ENCODE results near the gene KL.
A peak's percentile ranks its signal among the peaks of the same experiment; 100 is the strongest.

Gene KL

GRCh38 chr13:32969516-32969941 is 46.7 kb upstream of the KL start:
- no peak overlapping the region for H4K91ac ChIP-seq (ENCODE audit: low read depth, low read length, poor library complexity)
- no peaks in the 10 kb centered on the region for H3K27me3 ChIP-seq (ENCODE audit: control insufficient read depth in 3 of 3, insufficient read depth in 3 of 3, low read depth in 1 of 3, low read length in 3 of 3)
- H3K9ac ChIP-seq (ENCODE audit: low read depth, low read length, poor library complexity): no peak overlapping the region
- H2BK5ac ChIP-seq (ENCODE audit: low read length): no peak overlapping the region
- no peak overlapping the region for H4K8ac ChIP-seq (ENCODE audit: low read depth, low read length)
- no peaks in the 10 kb centered on the region for H3K9me3 ChIP-seq (replicated peaks in 1 of 2; ENCODE audit: control insufficient read depth in 2 of 2, insufficient read depth in 1 of 2, low read depth in 1 of 2, low read length in 2 of 2)
- H2BK120ac ChIP-seq (ENCODE audit: low read depth, low read length): no peak overlapping the region
- no peak overlapping the region for H2BK15ac ChIP-seq (ENCODE audit: low read length)
- H2BK12ac ChIP-seq (ENCODE audit: low read length): no peak overlapping the region
- no peak overlapping the region for H3K23ac ChIP-seq (ENCODE audit: low read depth, low read length, poor library complexity)
- no peak overlapping the region for H3K4ac ChIP-seq (ENCODE audit: low read length)
- H3K36me3 ChIP-seq (replicated peaks in 1 of 2; ENCODE audit: control insufficient read depth in 2 of 2, insufficient read depth in 2 of 2, low read length in 2 of 2): no peaks in the 10 kb centered on the region
- no peak overlapping the region for H2AK5ac ChIP-seq (ENCODE audit: low read depth, low read length)
- no peak overlapping the region for H3K4me3 ChIP-seq (ENCODE audit: low read length in 2 of 2)
- peaks cover 0 to 9% of the 10 kb centered on the region in 2 donors for H3K4me1 ChIP-seq (ENCODE audit: control insufficient read depth in 2 of 2, insufficient read depth in 1 of 2, low read depth in 1 of 2, low read length in 2 of 2)
- DNase-seq (ENCODE audit: low spot score): no peak
- WGBS, 2 donors (ENCODE audit: extremely low coverage in 2 of 2, insufficient read length in 2 of 2, insufficient replicate concordance in 1 of 2): no CpG with 5 or more reads among the region's 7 CpGs
- H3K14ac ChIP-seq (ENCODE audit: low read length): no peak overlapping the region
- H3K4me2 ChIP-seq (ENCODE audit: insufficient read depth, low read length, poor library complexity, severe bottlenecking): no peak overlapping the region
- peak overlapping the region; percentile 53 for H2AFZ ChIP-seq (ENCODE audit: low read length)
- H3K79me1 ChIP-seq (ENCODE audit: low read depth, low read length): no peaks in the 10 kb centered on the region
- H3K18ac ChIP-seq (ENCODE audit: low read length): no peak overlapping the region
- no peak overlapping the region for H3K27ac ChIP-seq (replicated peaks; ENCODE audit: low read length)

GRCh38 chr13:32976056-32976805 is 40.0 kb upstream of the KL start:
- H2BK120ac ChIP-seq (ENCODE audit: low read depth, low read length): no peak overlapping the region
- peak overlapping the region; percentile 15 for H3K18ac ChIP-seq (ENCODE audit: low read length)
- H4K8ac ChIP-seq (ENCODE audit: low read depth, low read length): no peak overlapping the region
- H3K4me3 ChIP-seq (ENCODE audit: low read length in 2 of 2): no peak overlapping the region
- H3K79me1 ChIP-seq (ENCODE audit: low read depth, low read length): no peaks in the 10 kb centered on the region
- H3K27ac ChIP-seq (replicated peaks; ENCODE audit: low read length): no peak overlapping the region
- no peak overlapping the region for H3K23ac ChIP-seq (ENCODE audit: low read depth, low read length, poor library complexity)
- no peak overlapping the region for H3K9ac ChIP-seq (ENCODE audit: low read depth, low read length, poor library complexity)
- peak overlapping the region; percentile 66 for H2AFZ ChIP-seq (ENCODE audit: low read length)
- no peak overlapping the region for H3K14ac ChIP-seq (ENCODE audit: low read length)
- H2AK5ac ChIP-seq (ENCODE audit: low read depth, low read length): no peak overlapping the region
- no peaks in the 10 kb centered on the region for H3K9me3 ChIP-seq (replicated peaks in 1 of 2; ENCODE audit: control insufficient read depth in 2 of 2, insufficient read depth in 1 of 2, low read depth in 1 of 2, low read length in 2 of 2)
- H2BK5ac ChIP-seq (ENCODE audit: low read length): no peak overlapping the region
- no peak overlapping the region for H4K91ac ChIP-seq (ENCODE audit: low read depth, low read length, poor library complexity)
- H3K36me3 ChIP-seq (replicated peaks in 1 of 2; ENCODE audit: control insufficient read depth in 2 of 2, insufficient read depth in 2 of 2, low read length in 2 of 2): no peaks in the 10 kb centered on the region
- no peak overlapping the region for H3K4ac ChIP-seq (ENCODE audit: low read length)
- no peaks in the 10 kb centered on the region for H3K27me3 ChIP-seq (ENCODE audit: control insufficient read depth in 3 of 3, insufficient read depth in 3 of 3, low read depth in 1 of 3, low read length in 3 of 3)
- no peak overlapping the region for H2BK15ac ChIP-seq (ENCODE audit: low read length)
- DNase-seq (ENCODE audit: low spot score): no peak
- H3K4me2 ChIP-seq (ENCODE audit: insufficient read depth, low read length, poor library complexity, severe bottlenecking): no peak overlapping the region
- no CpG with 5 or more reads among the region's 7 CpGs for WGBS, 2 donors (ENCODE audit: extremely low coverage in 2 of 2, insufficient read length in 2 of 2, insufficient replicate concordance in 1 of 2)
- no peak overlapping the region for H2BK12ac ChIP-seq (ENCODE audit: low read length)
- peaks cover 14 to 16% of the 10 kb centered on the region in 2 donors for H3K4me1 ChIP-seq (ENCODE audit: control insufficient read depth in 2 of 2, insufficient read depth in 1 of 2, low read depth in 1 of 2, low read length in 2 of 2)

GRCh38 chr13:32976912-32977311 is 39.3 kb upstream of the KL start:
- no peak overlapping the region for H3K9ac ChIP-seq (ENCODE audit: low read depth, low read length, poor library complexity)
- no peak overlapping the region for H4K8ac ChIP-seq (ENCODE audit: low read depth, low read length)
- no peak overlapping the region for H4K91ac ChIP-seq (ENCODE audit: low read depth, low read length, poor library complexity)
- no peak overlapping the region for H3K23ac ChIP-seq (ENCODE audit: low read depth, low read length, poor library complexity)
- H2BK15ac ChIP-seq (ENCODE audit: low read length): no peak overlapping the region
- no peaks in the 10 kb centered on the region for H3K36me3 ChIP-seq (replicated peaks in 1 of 2; ENCODE audit: control insufficient read depth in 2 of 2, insufficient read depth in 2 of 2, low read length in 2 of 2)
- DNase-seq (ENCODE audit: low spot score): no peak
- WGBS, 2 donors (ENCODE audit: extremely low coverage in 2 of 2, insufficient read length in 2 of 2, insufficient replicate concordance in 1 of 2): no CpG with 5 or more reads among the region's 2 CpGs
- no peak overlapping the region for H3K4me2 ChIP-seq (ENCODE audit: insufficient read depth, low read length, poor library complexity, severe bottlenecking)
- H3K9me3 ChIP-seq (replicated peaks in 1 of 2; ENCODE audit: control insufficient read depth in 2 of 2, insufficient read depth in 1 of 2, low read depth in 1 of 2, low read length in 2 of 2): no peaks in the 10 kb centered on the region
- peak overlapping the region; percentile 39 for H3K18ac ChIP-seq (ENCODE audit: low read length)
- H3K27me3 ChIP-seq (ENCODE audit: control insufficient read depth in 3 of 3, insufficient read depth in 3 of 3, low read depth in 1 of 3, low read length in 3 of 3): no peaks in the 10 kb centered on the region
- H2AK5ac ChIP-seq (ENCODE audit: low read depth, low read length): no peak overlapping the region
- H3K4ac ChIP-seq (ENCODE audit: low read length): no peak overlapping the region
- H2BK120ac ChIP-seq (ENCODE audit: low read depth, low read length): no peak overlapping the region
- H3K4me3 ChIP-seq (ENCODE audit: low read length in 2 of 2): peak overlapping the region in 1 of 2 donors; percentile 65
- H2BK12ac ChIP-seq (ENCODE audit: low read length): no peak overlapping the region
- H3K14ac ChIP-seq (ENCODE audit: low read length): peak overlapping the region; percentile 2
- H3K79me1 ChIP-seq (ENCODE audit: low read depth, low read length): no peaks in the 10 kb centered on the region
- H2AFZ ChIP-seq (ENCODE audit: low read length): peak overlapping the region; percentile 66
- H3K27ac ChIP-seq (replicated peaks; ENCODE audit: low read length): no peak overlapping the region
- peaks cover 14 to 16% of the 10 kb centered on the region in 2 donors for H3K4me1 ChIP-seq (ENCODE audit: control insufficient read depth in 2 of 2, insufficient read depth in 1 of 2, low read depth in 1 of 2, low read length in 2 of 2)
- H2BK5ac ChIP-seq (ENCODE audit: low read length): no peak overlapping the region

GRCh38 chr13:32977321-32977720 is 38.9 kb upstream of the KL start:
- no peak overlapping the region for H2BK12ac ChIP-seq (ENCODE audit: low read length)
- H2AK5ac ChIP-seq (ENCODE audit: low read depth, low read length): no peak overlapping the region
- no peak overlapping the region for H2BK15ac ChIP-seq (ENCODE audit: low read length)
- no peak overlapping the region for H4K8ac ChIP-seq (ENCODE audit: low read depth, low read length)
- peak overlapping the region; percentile 2 for H3K14ac ChIP-seq (ENCODE audit: low read length)
- H3K18ac ChIP-seq (ENCODE audit: low read length): peak overlapping the region; percentile 84
- H2AFZ ChIP-seq (ENCODE audit: low read length): peak overlapping the region; percentile 66
- no peak overlapping the region for H2BK120ac ChIP-seq (ENCODE audit: low read depth, low read length)
- H3K79me1 ChIP-seq (ENCODE audit: low read depth, low read length): no peaks in the 10 kb centered on the region
- peak overlapping the region; percentile 87 for H4K91ac ChIP-seq (ENCODE audit: low read depth, low read length, poor library complexity)
- peak overlapping the region; percentile 99 for H3K4ac ChIP-seq (ENCODE audit: low read length)
- no peak overlapping the region for H3K27ac ChIP-seq (replicated peaks; ENCODE audit: low read length)
- no CpG with 5 or more reads among the region's 7 CpGs for WGBS, 2 donors (ENCODE audit: extremely low coverage in 2 of 2, insufficient read length in 2 of 2, insufficient replicate concordance in 1 of 2)
- peaks cover 14 to 16% of the 10 kb centered on the region in 2 donors for H3K4me1 ChIP-seq (ENCODE audit: control insufficient read depth in 2 of 2, insufficient read depth in 1 of 2, low read depth in 1 of 2, low read length in 2 of 2)
- DNase-seq (ENCODE audit: low spot score): no peak
- no peaks in the 10 kb centered on the region for H3K27me3 ChIP-seq (ENCODE audit: control insufficient read depth in 3 of 3, insufficient read depth in 3 of 3, low read depth in 1 of 3, low read length in 3 of 3)
- no peak overlapping the region for H3K9ac ChIP-seq (ENCODE audit: low read depth, low read length, poor library complexity)
- no peaks in the 10 kb centered on the region for H3K36me3 ChIP-seq (replicated peaks in 1 of 2; ENCODE audit: control insufficient read depth in 2 of 2, insufficient read depth in 2 of 2, low read length in 2 of 2)
- no peak overlapping the region for H3K23ac ChIP-seq (ENCODE audit: low read depth, low read length, poor library complexity)
- H3K4me2 ChIP-seq (ENCODE audit: insufficient read depth, low read length, poor library complexity, severe bottlenecking): no peak overlapping the region
- peak overlapping the region in 1 of 2 donors; percentile 65 for H3K4me3 ChIP-seq (ENCODE audit: low read length in 2 of 2)
- no peaks in the 10 kb centered on the region for H3K9me3 ChIP-seq (replicated peaks in 1 of 2; ENCODE audit: control insufficient read depth in 2 of 2, insufficient read depth in 1 of 2, low read depth in 1 of 2, low read length in 2 of 2)
- no peak overlapping the region for H2BK5ac ChIP-seq (ENCODE audit: low read length)
